ENCODE measurements around the gene IL4.
A peak's percentile ranks its signal among the peaks of the same experiment; 100 is the strongest.

Gene IL4

DNA sequence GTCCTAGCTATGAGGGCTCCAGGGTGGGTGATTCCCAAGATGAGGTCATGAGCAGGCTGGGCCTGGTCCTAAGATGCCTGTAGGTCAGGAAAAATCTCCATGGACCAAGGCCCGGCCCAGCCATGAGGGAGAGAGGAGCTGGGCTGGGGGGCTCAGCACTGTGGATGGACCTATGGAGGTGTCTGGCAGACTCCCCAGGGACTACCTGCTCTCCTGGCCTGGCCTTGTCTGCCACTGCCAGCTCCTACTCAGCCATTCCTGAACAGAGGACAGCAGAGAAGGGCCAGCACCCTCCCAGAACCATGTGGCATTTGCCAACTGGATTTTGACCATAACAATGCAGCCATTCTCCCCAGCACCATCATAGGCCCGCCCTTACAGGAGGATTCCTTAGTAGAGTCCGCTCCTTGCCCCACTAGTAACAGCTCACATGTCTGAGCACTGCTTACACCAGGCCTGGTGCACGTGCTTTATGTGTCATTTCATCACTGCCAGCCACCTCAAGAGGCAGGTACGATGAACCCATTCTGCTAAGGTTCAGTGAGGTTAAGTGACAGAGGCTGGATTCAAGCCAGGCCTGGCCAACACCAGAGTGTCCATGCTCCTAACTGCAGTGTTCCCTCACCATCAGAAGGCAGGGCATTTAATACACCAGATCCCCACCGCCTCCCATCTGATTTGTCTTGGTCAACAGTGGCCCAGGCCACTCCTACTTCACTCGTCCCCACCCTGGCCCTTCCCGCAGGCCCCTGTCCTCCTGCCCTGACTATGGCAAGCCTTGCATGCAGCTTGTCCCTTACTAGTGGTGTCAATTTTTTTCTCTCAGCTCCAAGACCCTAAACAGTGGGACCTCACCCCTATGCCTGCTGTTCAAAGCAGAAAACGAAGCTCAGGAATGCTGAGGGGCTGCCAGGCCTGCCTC, 15.1 kb upstream of the IL4 start:
- DNase-seq (ENCODE audit: low read depth): no peak
- no peak overlapping the region for H3K4me3 ChIP-seq (ENCODE audit: low read depth, low read length)
- TF ChIP-seq, protein P1, sequence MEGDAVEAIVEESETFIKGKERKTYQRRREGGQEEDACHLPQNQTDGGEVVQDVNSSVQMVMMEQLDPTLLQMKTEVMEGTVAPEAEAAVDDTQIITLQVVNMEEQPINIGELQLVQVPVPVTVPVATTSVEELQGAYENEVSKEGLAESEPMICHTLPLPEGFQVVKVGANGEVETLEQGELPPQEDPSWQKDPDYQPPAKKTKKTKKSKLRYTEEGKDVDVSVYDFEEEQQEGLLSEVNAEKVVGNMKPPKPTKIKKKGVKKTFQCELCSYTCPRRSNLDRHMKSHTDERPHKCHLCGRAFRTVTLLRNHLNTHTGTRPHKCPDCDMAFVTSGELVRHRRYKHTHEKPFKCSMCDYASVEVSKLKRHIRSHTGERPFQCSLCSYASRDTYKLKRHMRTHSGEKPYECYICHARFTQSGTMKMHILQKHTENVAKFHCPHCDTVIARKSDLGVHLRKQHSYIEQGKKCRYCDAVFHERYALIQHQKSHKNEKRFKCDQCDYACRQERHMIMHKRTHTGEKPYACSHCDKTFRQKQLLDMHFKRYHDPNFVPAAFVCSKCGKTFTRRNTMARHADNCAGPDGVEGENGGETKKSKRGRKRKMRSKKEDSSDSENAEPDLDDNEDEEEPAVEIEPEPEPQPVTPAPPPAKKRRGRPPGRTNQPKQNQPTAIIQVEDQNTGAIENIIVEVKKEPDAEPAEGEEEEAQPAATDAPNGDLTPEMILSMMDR (IDR thresholded peaks at IDR 0.05; ENCODE audit: low read depth, low read length, missing control alignments): no peak

DNA sequence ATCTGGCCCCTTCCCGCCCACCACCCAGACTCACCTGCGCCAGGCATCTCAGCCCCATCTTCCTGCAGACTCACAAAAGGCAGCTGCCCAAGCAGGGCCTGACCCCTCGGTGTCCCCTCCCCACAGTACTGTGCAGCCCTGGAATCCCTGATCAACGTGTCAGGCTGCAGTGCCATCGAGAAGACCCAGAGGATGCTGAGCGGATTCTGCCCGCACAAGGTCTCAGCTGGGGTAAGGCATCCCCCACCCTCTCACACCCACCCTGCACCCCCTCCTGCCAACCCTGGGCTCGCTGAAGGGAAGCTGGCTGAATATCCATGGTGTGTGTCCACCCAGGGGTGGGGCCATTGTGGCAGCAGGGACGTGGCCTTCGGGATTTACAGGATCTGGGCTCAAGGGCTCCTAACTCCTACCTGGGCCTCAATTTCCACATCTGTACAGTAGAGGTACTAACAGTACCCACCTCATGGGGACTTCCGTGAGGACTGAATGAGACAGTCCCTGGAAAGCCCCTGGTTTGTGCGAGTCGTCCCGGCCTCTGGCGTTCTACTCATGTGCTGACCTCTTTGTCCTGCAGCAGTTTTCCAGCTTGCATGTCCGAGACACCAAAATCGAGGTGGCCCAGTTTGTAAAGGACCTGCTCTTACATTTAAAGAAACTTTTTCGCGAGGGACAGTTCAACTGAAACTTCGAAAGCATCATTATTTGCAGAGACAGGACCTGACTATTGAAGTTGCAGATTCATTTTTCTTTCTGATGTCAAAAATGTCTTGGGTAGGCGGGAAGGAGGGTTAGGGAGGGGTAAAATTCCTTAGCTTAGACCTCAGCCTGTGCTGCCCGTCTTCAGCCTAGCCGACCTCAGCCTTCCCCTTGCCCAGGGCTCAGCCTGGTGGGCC, 13.9 kb upstream of the IL4 start:
- TF ChIP-seq, protein P1 (IDR thresholded peaks at IDR 0.05; ENCODE audit: low read depth, low read length, missing control alignments): no peak
- no peak overlapping the region for H3K4me3 ChIP-seq (ENCODE audit: low read depth, low read length)
- no peak for DNase-seq (ENCODE audit: low read depth)

DNA sequence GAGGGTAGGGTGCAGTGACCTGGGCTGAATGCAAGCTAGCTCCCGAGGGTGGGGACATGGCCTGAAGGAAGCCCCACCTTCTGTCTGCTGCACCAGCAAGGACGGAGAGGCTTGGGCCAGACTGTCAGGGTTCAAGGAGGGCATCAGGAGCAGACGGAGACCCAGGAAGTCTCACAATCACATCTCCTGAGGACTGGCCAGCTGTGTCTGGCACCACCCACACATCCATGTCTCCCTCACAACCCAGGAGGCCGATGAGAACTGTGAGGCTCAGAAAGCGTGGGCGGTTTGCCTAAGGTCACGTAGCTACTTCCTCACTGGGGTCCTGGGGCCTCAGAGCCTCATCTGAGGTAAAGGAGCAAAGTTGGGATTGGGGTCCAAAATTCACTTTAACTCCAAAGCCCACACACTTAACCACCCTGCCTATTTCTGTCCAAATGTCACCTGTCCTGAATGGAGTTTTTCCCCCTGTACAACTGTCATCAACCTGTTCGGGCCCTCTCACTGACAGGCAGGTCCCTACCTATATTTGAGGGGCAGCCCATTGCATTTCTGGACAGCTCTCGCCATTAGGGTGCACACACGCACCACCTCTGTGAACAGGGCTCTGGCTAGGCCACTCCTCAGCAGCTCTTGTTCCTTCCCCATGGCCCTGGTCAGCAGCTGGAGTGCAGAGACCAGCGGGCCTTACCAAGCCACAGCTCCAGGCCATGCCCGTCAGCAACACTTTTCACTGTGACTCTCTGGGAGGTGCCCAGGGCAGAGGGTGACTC, 12.4 kb upstream of the IL4 start:
- no peak for DNase-seq (ENCODE audit: low read depth)
- TF ChIP-seq, protein P1 (IDR thresholded peaks at IDR 0.05; ENCODE audit: low read depth, low read length, missing control alignments): peak; percentile 16
- no peak overlapping the region for H3K4me3 ChIP-seq (ENCODE audit: low read depth, low read length)

DNA sequence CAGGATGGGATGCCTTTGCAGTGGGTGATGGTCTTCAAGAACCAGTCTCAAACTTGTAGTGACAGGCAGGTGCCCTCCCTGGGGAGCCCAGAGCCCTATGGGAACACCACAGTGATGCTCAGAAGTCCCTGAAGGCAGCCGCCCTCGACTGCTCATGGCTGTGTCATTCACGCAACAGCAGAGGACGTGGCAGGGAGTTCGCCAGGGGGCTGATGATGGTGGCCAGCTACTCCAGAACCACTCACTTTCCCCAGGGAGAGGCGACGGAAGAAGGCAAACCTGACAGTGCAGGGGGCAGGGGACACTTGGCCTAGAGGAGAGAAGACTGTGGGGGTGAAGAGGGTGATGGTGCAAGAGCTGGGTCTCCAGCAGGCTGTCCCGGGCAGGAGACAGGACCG, 11.8 kb upstream of the IL4 start:
- H3K4me3 ChIP-seq (ENCODE audit: low read depth, low read length): no peak overlapping the region
- DNase-seq (ENCODE audit: low read depth): no peak
- TF ChIP-seq, protein P1 (IDR thresholded peaks at IDR 0.05; ENCODE audit: low read depth, low read length, missing control alignments): no peak

DNA sequence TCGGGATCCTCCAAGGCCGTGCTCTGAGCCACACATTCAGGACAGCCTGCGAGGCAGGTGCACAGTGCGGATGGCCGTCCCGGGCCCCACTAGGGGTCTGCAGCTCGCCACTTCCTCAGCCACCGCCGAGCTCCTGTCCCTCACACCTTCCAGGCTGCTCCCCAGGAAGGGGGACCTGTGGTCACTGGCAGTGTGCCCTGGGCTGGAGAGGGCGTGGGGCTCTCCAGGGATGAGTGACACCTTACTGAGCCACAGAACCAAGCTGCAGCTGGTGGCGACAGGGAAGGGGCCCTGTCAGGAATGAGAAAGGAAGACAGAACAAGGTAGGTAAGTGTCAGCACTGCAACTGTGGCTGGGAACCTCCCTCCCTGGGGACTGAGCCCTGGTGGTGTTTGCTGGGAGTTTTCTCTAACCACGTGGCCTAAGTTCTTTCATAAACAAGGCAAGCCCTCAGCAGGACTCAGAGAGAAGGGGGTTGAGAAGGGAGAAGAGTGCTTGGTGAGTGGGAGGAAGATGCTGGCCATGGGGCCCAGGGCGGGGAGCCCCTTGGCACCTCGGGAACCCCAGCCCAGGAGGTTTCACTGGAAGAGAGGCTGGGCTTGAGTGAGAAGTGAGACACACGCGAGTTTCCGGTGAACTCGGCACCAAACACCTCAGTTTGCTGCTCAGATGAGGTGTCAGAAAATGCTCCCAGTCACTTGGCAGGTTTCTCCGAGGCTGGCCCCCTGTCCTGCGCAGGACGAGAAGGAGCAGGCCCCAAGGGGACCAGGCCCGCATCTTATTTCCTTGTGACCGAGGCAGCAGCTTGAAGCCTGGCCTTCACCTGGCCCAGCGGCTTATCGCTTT, 10.6 kb upstream of the IL4 start:
- no peak overlapping the region for H3K4me3 ChIP-seq (ENCODE audit: low read depth, low read length)
- TF ChIP-seq, protein P1 (IDR thresholded peaks at IDR 0.05; ENCODE audit: low read depth, low read length, missing control alignments): peak; percentile 26
- DNase-seq (ENCODE audit: low read depth): peak; percentile 82
